Endothelial cell of umbilical vein (primary cell): ENCODE results near the gene SPRYD3.

Experiments
- CTCF ChIP-seq, 2 donors: IDR thresholded peaks; 1 replicate in 1 of 2; 2 replicates in 1 of 2; pipeline ENCODE4 v1.5.1; 2011; ENCODE audit warnings: low read length in 2 of 2, mild to moderate bottlenecking in 2 of 2, moderate library complexity in 2 of 2, control low read depth in 1 of 2, inconsistent platforms in 1 of 2, low read depth in 1 of 2; ENCODE audit not compliant: insufficient read depth in 1 of 2; ENCODE audit errors: extremely low read depth in 1 of 2
- POLR2A ChIP-seq: IDR thresholded peaks from 2 replicates; pipeline ENCODE4 v1.6.1; 2012; ENCODE audit warnings: low read depth, mild to moderate bottlenecking, control low read depth, low read length

- TF ChIP-seq CTCF (IDR thresholded peaks at IDR 0.05; ENCODE audit: extremely low read depth in 1 of 2, insufficient read depth in 1 of 2, low read depth in 1 of 2, low read length in 2 of 2) = no peak
- TF ChIP-seq POLR2A = peak; percentile 98
Observed at GRCh38 chr12:53079226-53080117, at the start of gene SPRYD3.
